HEK293 (cell line): ENCODE results near the gene ZMYM4.

Experiments used
- CTCF ChIA-PET: fragments of 350-600 bp; formaldehyde crosslinking; extraction: SDS; loops from one replicate; lab custom pipeline; 2021; ENCODE audit warnings: antibody characterized with exemption; lab: Yijun Ruan, JAX
- POLR2A ChIA-PET: fragments of 300-600 bp; formaldehyde crosslinking; extraction: SDS; loops from one replicate; lab custom pipeline; 2020; ENCODE audit warnings: antibody characterized with exemption, inconsistent platforms; lab: Yijun Ruan, JAX
- H3K27ac ChIP-seq: fragments of 200-500 bp; sonication (Bioruptor generic); 2 replicates; pipeline ENCODE4 v1.5.1; 2014; ENCODE audit warnings: low read depth, low read length, control low read depth, inconsistent platforms; ENCODE audit errors: extremely low read depth
- H3K36me3 ChIP-seq, 2 experiments: fragments of 200-500 bp in 1 of 2; sonication (Bioruptor generic) in 1 of 2; 1 replicate in 1 of 2; 2 replicates in 1 of 2; pipeline ENCODE4 v1.5.1; 2014 to 2017; ENCODE audit warnings: inconsistent platforms in 2 of 2, low read length in 2 of 2; ENCODE audit not compliant: control insufficient read depth in 2 of 2, insufficient read depth in 1 of 2
- H3K4me1 ChIP-seq: fragments of 200-500 bp; sonication (Bioruptor generic); 2 replicates; pipeline ENCODE4 v1.5.1; 2014; ENCODE audit warnings: mild to moderate bottlenecking, low read length, inconsistent platforms; ENCODE audit not compliant: control insufficient read depth, insufficient read depth
- H3K4me3 ChIP-seq: 2 replicates; pipeline ENCODE4 v1.5.1; 2011; ENCODE audit warnings: low read depth, mild to moderate bottlenecking, control low read depth, low read length, moderate library complexity
- H3K9me3 ChIP-seq: fragments of 200-500 bp; sonication (Bioruptor generic); 2 replicates; pipeline ENCODE4 v1.5.1; 2014; ENCODE audit warnings: low read depth, low read length, inconsistent platforms; ENCODE audit not compliant: control insufficient read depth, insufficient read depth
- BCL11B ChIP-seq: fragments of 450-650 bp; formaldehyde crosslinking; IDR thresholded peaks from 2 replicates; pipeline ENCODE4 v1.5.1; 2016; ENCODE audit warnings: low read depth, missing biosample characterization, missing genetic modification characterization
- EGR2 ChIP-seq: fragments of 450-650 bp; formaldehyde crosslinking; IDR thresholded peaks from 2 replicates; pipeline ENCODE4 v1.5.1; 2016; ENCODE audit warnings: low read depth, missing biosample characterization, missing genetic modification characterization
- GLIS2 ChIP-seq: fragments of 450-650 bp; formaldehyde crosslinking; IDR thresholded peaks from 2 replicates; pipeline ENCODE4 v1.5.1; 2016; ENCODE audit warnings: missing biosample characterization, missing genetic modification characterization
- HOXD13 ChIP-seq: sonication (generic); formaldehyde crosslinking; IDR thresholded peaks from 2 replicates; pipeline ENCODE4 v1.8.0; 2022; ENCODE audit warnings: missing genetic modification reagents, borderline replicate concordance
- MYNN ChIP-seq: fragments of 450-650 bp; formaldehyde crosslinking; IDR thresholded peaks from 2 replicates; pipeline ENCODE4 v1.5.1; 2016; ENCODE audit warnings: missing biosample characterization, missing genetic modification characterization, borderline replicate concordance
- SP2 ChIP-seq: fragments of 450-650 bp; formaldehyde crosslinking; IDR thresholded peaks from 2 replicates; pipeline ENCODE4 v1.5.1; 2016; ENCODE audit warnings: missing biosample characterization, missing genetic modification characterization
- ZBTB17 ChIP-seq: fragments of 450-650 bp; formaldehyde crosslinking; IDR thresholded peaks from 2 replicates; pipeline ENCODE4 v1.5.1; 2016; ENCODE audit warnings: missing biosample characterization, missing genetic modification characterization
- ZBTB8A ChIP-seq: fragments of 450-650 bp; formaldehyde crosslinking; IDR thresholded peaks from 2 replicates; pipeline ENCODE4 v1.5.1; 2016; ENCODE audit warnings: missing biosample characterization, missing genetic modification characterization
- ZIC2 ChIP-seq: fragments of 450-650 bp; formaldehyde crosslinking; IDR thresholded peaks from 2 replicates; pipeline ENCODE4 v1.5.1; 2016; ENCODE audit warnings: missing biosample characterization, missing genetic modification characterization
- ZNF10 ChIP-seq: fragments of 450-650 bp; formaldehyde crosslinking; IDR thresholded peaks from 2 replicates; pipeline ENCODE4 v1.5.1; 2017; ENCODE audit warnings: missing biosample characterization, missing genetic modification characterization
- ZNF114 ChIP-seq: fragments of 450-650 bp; formaldehyde crosslinking; IDR thresholded peaks from 2 replicates; pipeline ENCODE4 v1.5.0; 2017; ENCODE audit warnings: missing biosample characterization, missing genetic modification characterization
- ZNF146 ChIP-seq: fragments of 450-650 bp; formaldehyde crosslinking; IDR thresholded peaks from 2 replicates; pipeline ENCODE4 v1.5.1; 2016; ENCODE audit warnings: missing biosample characterization, missing genetic modification characterization
- ZNF214 ChIP-seq: fragments of 450-650 bp; formaldehyde crosslinking; IDR thresholded peaks from 2 replicates; pipeline ENCODE4 v1.5.1; 2017; ENCODE audit warnings: missing biosample characterization, mild to moderate bottlenecking, missing genetic modification characterization, borderline replicate concordance
- ZNF324 ChIP-seq: fragments of 450-650 bp; formaldehyde crosslinking; IDR thresholded peaks from 2 replicates; pipeline ENCODE4 v1.5.1; 2016; ENCODE audit warnings: missing biosample characterization, missing genetic modification characterization
- ZNF366 ChIP-seq: fragments of 450-650 bp; formaldehyde crosslinking; conservative IDR thresholded peaks from 2 replicates; pipeline ENCODE4 v1.5.1; 2016; ENCODE audit warnings: missing biosample characterization, missing genetic modification characterization
- ZNF514 ChIP-seq: fragments of 450-650 bp; formaldehyde crosslinking; IDR thresholded peaks from 2 replicates; pipeline ENCODE4 v1.5.1; 2016; ENCODE audit warnings: missing biosample characterization, missing genetic modification characterization
- ZNF521 ChIP-seq: fragments of 450-650 bp; formaldehyde crosslinking; IDR thresholded peaks from 2 replicates; pipeline ENCODE4 v1.5.1; 2017; ENCODE audit warnings: missing biosample characterization, mild to moderate bottlenecking, missing genetic modification characterization
- ZNF529 ChIP-seq: fragments of 450-650 bp; formaldehyde crosslinking; IDR thresholded peaks from 2 replicates; pipeline ENCODE4 v1.5.1; 2017; ENCODE audit warnings: missing genetic modification characterization, missing biosample characterization; ENCODE audit not compliant: insufficient replicate concordance
- ZNF555 ChIP-seq: fragments of 450-650 bp; formaldehyde crosslinking; conservative IDR thresholded peaks from 2 replicates; pipeline ENCODE4 v1.5.1; 2017; ENCODE audit warnings: missing biosample characterization, mild to moderate bottlenecking, missing genetic modification characterization, inconsistent platforms
- ZNF558 ChIP-seq: fragments of 450-650 bp; formaldehyde crosslinking; IDR thresholded peaks from 2 replicates; pipeline ENCODE4 v1.5.1; 2016; ENCODE audit warnings: missing biosample characterization, missing genetic modification characterization
- ZNF561 ChIP-seq: fragments of 450-650 bp; IDR thresholded peaks from 2 replicates; pipeline ENCODE4 v1.5.1; 2018; ENCODE audit warnings: missing biosample characterization, missing genetic modification characterization, borderline replicate concordance
- ZNF596 ChIP-seq: fragments of 450-650 bp; IDR thresholded peaks from 2 replicates; pipeline ENCODE4 v1.5.0; 2018; ENCODE audit warnings: missing biosample characterization, mild to moderate bottlenecking, missing genetic modification characterization, moderate library complexity
- ZNF776 ChIP-seq: fragments of 450-650 bp; formaldehyde crosslinking; IDR thresholded peaks from 2 replicates; pipeline ENCODE4 v1.5.0; 2017; ENCODE audit warnings: missing biosample characterization, missing genetic modification characterization, borderline replicate concordance
- ZNF837 ChIP-seq: fragments of 450-650 bp; formaldehyde crosslinking; IDR thresholded peaks from 2 replicates; pipeline ENCODE4 v1.5.1; 2016; ENCODE audit warnings: missing biosample characterization, missing genetic modification characterization
- TF ChIP-seq, protein P1 (sequence below): fragments of 450-650 bp; formaldehyde crosslinking; IDR thresholded peaks from 2 replicates; pipeline ENCODE4 v1.5.1; 2016; ENCODE audit warnings: missing biosample characterization, missing genetic modification characterization
- TF ChIP-seq, protein P2 (sequence below): fragments of 450-650 bp; formaldehyde crosslinking; IDR thresholded peaks from 2 replicates; pipeline ENCODE4 v1.5.1; 2016; ENCODE audit warnings: missing biosample characterization, missing genetic modification characterization
- TF ChIP-seq, protein P3 (sequence below): fragments of 450-650 bp; formaldehyde crosslinking; IDR thresholded peaks from 2 replicates; pipeline ENCODE4 v1.5.1; 2016; ENCODE audit warnings: missing biosample characterization, missing genetic modification characterization
- TF ChIP-seq, protein P4 (sequence below): fragments of 450-650 bp; formaldehyde crosslinking; IDR thresholded peaks from 2 replicates; pipeline ENCODE4 v1.5.1; 2016; ENCODE audit warnings: missing biosample characterization, missing genetic modification characterization

The ZMYM4 gene

DNA sequence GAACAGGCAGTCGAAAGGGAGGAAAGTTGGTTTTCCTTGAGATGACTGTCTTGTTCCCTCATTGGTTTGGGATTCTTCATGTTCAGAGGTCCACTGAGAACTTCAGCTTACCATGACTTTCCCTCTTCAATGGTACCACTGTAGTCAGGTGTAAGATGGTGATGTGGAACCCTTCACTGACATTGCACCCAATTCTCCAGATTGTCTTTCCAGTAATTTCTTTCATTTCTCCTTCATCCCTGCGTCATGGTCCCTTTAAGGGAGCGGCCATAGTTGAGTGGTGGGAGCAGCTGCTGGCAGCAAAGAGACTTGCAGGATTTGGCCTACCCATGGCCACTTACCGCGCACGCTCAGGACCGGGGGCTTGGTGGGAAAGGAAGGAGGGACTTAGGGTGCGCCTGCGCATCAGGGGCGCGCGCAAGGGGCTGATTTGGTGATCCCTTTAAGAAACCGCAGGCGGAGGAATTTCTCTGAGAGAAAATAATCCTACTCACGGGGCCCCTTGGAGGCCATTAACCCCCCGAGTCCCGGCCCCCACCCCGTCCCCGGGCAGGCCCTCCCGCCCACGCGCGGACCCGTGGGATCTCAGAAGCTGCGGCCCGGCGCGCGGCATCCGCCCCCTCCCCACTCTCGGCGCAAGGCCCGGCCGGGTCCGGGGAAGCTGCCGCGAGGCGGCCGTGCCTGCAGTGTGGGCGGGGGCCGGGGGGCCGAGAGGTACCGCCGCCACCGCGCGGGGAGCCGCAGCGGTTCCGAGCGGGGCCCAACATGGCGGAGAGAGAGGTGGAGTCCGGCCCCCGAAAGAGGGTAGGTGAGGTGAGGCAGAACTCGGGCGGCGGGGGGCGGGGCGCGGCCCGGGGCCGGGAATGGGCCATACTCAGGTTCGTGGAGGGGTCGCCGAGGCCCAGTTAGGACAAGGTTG lies at the start of gene ZMYM4 (continued):
- TF ChIP-seq, protein P1, sequence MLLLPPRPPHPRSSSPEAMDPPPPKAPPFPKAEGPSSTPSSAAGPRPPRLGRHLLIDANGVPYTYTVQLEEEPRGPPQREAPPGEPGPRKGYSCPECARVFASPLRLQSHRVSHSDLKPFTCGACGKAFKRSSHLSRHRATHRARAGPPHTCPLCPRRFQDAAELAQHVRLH (tag by site-specific recombination), result no peak
- TF ChIP-seq ZNF324 (tag by site-specific recombination) (peak; percentile 69; the same call in 1 of the 2 replicates), BCL11B (tag by site-specific recombination) (no peak), ZNF837 (tag by site-specific recombination) (no peak), EGR2 (peak; percentile 39), ZNF561 (tag by site-specific recombination) (no peak; the same call in 1 of the 2 replicates), HOXD13 (CRISPR knock-in tag) (no peak), ZNF214 (tag by site-specific recombination) (no peak), ZNF521 (tag by site-specific recombination) (no peak), ZBTB17 (tag by site-specific recombination) (peak; percentile 76), ZNF558 (tag by site-specific recombination) (no peak; the same call in 1 of the 2 replicates), ZNF146 (tag by site-specific recombination) (peak; percentile 1; the same call in 1 of the 2 replicates), ZNF114 (tag by site-specific recombination) (no peak), ZNF555 (tag by site-specific recombination) (no peak)
- TF ChIP-seq, protein P2, sequence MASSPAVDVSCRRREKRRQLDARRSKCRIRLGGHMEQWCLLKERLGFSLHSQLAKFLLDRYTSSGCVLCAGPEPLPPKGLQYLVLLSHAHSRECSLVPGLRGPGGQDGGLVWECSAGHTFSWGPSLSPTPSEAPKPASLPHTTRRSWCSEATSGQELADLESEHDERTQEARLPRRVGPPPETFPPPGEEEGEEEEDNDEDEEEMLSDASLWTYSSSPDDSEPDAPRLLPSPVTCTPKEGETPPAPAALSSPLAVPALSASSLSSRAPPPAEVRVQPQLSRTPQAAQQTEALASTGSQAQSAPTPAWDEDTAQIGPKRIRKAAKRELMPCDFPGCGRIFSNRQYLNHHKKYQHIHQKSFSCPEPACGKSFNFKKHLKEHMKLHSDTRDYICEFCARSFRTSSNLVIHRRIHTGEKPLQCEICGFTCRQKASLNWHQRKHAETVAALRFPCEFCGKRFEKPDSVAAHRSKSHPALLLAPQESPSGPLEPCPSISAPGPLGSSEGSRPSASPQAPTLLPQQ (tag by site-specific recombination), result peak; percentile 42
- TF ChIP-seq, protein P3, sequence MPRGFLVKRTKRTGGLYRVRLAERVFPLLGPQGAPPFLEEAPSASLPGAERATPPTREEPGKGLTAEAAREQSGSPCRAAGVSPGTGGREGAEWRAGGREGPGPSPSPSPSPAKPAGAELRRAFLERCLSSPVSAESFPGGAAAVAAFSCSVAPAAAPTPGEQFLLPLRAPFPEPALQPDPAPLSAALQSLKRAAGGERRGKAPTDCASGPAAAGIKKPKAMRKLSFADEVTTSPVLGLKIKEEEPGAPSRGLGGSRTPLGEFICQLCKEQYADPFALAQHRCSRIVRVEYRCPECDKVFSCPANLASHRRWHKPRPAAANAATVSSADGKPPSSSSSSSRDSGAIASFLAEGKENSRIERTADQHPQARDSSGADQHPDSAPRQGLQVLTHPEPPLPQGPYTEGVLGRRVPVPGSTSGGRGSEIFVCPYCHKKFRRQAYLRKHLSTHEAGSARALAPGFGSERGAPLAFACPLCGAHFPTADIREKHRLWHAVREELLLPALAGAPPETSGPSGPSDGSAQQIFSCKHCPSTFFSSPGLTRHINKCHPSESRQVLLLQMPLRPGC (tag by site-specific recombination), result no peak

DNA sequence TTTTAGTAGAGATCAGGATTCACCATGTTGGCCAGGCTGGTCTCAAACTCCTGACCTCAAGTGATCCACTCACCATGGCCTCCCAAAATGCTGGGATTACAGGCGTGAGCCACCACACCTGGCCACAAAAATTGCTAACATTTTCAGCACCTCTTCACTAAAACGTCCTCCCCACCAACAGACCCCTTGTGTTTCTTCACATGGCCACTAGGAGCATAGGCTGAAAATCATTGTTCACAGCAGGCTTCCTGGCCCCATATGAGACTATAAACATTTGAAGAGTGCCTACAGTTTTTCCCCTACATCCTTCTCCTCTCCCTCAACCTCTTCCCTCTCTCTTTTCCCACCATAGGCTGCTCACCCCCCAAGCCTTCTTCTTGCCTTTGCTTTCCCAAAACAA lies 47.5 kb upstream of the ZMYM4 start:
- Histone ChIP-seq H3K9me3 (no peaks in the 10 kb centered on the region), H3K27ac (no peak overlapping the region), H3K4me3 (no peak overlapping the region), H3K4me1 (no peaks in the 10 kb centered on the region), H3K36me3 (no peaks in the 10 kb centered on the region)
- POLR2A ChIA-PET, result no interaction called here
- CTCF ChIA-PET, result interaction anchor here (0.9 to 3.0 kb wide), 2 partner anchors 11 to 19 kb away, joined by 3 to 10 read pairs; no protein-coding TSS in a partner anchor
- TF ChIP-seq ZNF529 (no peak), GLIS2 (no peak), MYNN (tag by site-specific recombination) (no peak), ZIC2 (tag by site-specific recombination) (peak; percentile 64), ZNF366 (no peak), ZBTB8A (tag by site-specific recombination) (no peak), ZNF776 (tag by site-specific recombination) (no peak), SP2 (no peak), ZNF10 (no peak), ZNF514 (tag by site-specific recombination) (no peak), ZNF555 (tag by site-specific recombination) (no peak), ZNF596 (no peak)
- TF ChIP-seq, protein P4, sequence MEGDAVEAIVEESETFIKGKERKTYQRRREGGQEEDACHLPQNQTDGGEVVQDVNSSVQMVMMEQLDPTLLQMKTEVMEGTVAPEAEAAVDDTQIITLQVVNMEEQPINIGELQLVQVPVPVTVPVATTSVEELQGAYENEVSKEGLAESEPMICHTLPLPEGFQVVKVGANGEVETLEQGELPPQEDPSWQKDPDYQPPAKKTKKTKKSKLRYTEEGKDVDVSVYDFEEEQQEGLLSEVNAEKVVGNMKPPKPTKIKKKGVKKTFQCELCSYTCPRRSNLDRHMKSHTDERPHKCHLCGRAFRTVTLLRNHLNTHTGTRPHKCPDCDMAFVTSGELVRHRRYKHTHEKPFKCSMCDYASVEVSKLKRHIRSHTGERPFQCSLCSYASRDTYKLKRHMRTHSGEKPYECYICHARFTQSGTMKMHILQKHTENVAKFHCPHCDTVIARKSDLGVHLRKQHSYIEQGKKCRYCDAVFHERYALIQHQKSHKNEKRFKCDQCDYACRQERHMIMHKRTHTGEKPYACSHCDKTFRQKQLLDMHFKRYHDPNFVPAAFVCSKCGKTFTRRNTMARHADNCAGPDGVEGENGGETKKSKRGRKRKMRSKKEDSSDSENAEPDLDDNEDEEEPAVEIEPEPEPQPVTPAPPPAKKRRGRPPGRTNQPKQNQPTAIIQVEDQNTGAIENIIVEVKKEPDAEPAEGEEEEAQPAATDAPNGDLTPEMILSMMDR (tag by site-specific recombination), result 0 out of 2 replicates have a peak, but pooled peaks have one; percentile 20
- TF ChIP-seq, protein P3 (tag by site-specific recombination), result no peak
